Caco-2 (cell line): ENCODE results near the gene SOX6. TPM values are rescaled to one million over a fixed set of nuclear protein-coding genes. Genes with fewer than 3 reads are reported as not detected.
"Not testable (repeated sequence)": the region's sequence is repeated elsewhere in the genome, so short reads cannot be mapped to it uniquely, and the experiment has no call there.

Experiments used
- BruUV-seq: library from RNA; stranded (reverse); fragments of 400-500 nt; replicated peaks from 2 replicates; lab custom pipeline; 2021; lab: Mats Ljungman, UMichigan
- CTCF ChIA-PET: fragments of 300-600 bp; sonication (Branson Sonifier 250); formaldehyde crosslinking; loops from one replicate; lab custom pipeline; 2022; ENCODE audit warnings: antibody characterized with exemption; lab: Charles Lee
- POLR2A ChIA-PET: fragments of 300-600 bp; sonication (Branson Sonifier 250); formaldehyde crosslinking; loops from one replicate; lab custom pipeline; 2022; ENCODE audit warnings: antibody characterized with exemption; lab: Charles Lee
- DNase-seq, 2 experiments: peaks; one replicate each; pipeline versions ENCODE4 v3.0.0 to v3.0.0-alpha.2; 2020 to 2022
- H3K27me3 ChIP-seq: replicated peaks from 2 replicates; pipeline ENCODE4 v1.6.0; 2011; ENCODE audit warnings: low read length; ENCODE audit not compliant: control insufficient read depth, insufficient read depth
- H3K36me3 ChIP-seq: 2 replicates; pipeline ENCODE4 v1.5.1; 2011; ENCODE audit warnings: low read length; ENCODE audit not compliant: control insufficient read depth, insufficient read depth
- H3K4me1 ChIP-seq: fragments of 250-450 bp; sonication (Bioruptor Pico); 2 replicates; pipeline ENCODE4 v1.5.1; 2020; ENCODE audit warnings: mild to moderate bottlenecking
- H3K4me3 ChIP-seq: 2 replicates; pipeline ENCODE4 v1.5.1; 2011; ENCODE audit warnings: low read depth, mild to moderate bottlenecking, control low read depth, low read length
- H3K9me3 ChIP-seq: fragments of 250-450 bp; sonication (Bioruptor Pico); 2 replicates; pipeline ENCODE4 v1.5.1; 2020; ENCODE audit warnings: mild to moderate bottlenecking, moderate library complexity
- H3K27ac Mint-ChIP-seq: one replicate; pipeline ENCODE4 v1.8.0; 2022; ENCODE audit warnings: mixed read lengths; ENCODE audit not compliant: unreplicated experiment
- H3K27me3 Mint-ChIP-seq: one replicate; pipeline ENCODE4 v1.8.0; 2022; ENCODE audit warnings: mixed read lengths; ENCODE audit not compliant: insufficient read depth, unreplicated experiment
- H3K36me3 Mint-ChIP-seq: one replicate; pipeline ENCODE4 v1.8.0; 2022; ENCODE audit warnings: mild to moderate bottlenecking, mixed read lengths; ENCODE audit not compliant: insufficient read depth, unreplicated experiment
- H3K4me1 Mint-ChIP-seq: one replicate; pipeline ENCODE4 v1.8.0; 2022; ENCODE audit warnings: low read depth, mixed read lengths; ENCODE audit not compliant: unreplicated experiment
- H3K4me3 Mint-ChIP-seq: one replicate; pipeline ENCODE4 v1.8.0; 2022; ENCODE audit warnings: mild to moderate bottlenecking, moderate library complexity, mixed read lengths; ENCODE audit not compliant: unreplicated experiment
- H3K9me3 Mint-ChIP-seq: one replicate; pipeline ENCODE4 v1.8.0; 2022; ENCODE audit warnings: mixed read lengths; ENCODE audit not compliant: unreplicated experiment
- intact Hi-C: fragments of 100-400 bp; cut with micrococcal nuclease; formaldehyde crosslinking; loops from one replicate; pipeline ENCODE4 v1.10.0; 2022; ENCODE audit not compliant: unreplicated experiment
- total RNA-seq: library from RNA; stranded (reverse); gene quantifications from 2 replicates; pipeline ENCODE4 v1.2.3, GENCODE V29; 2022
- TF ChIP-seq, protein P1 (sequence below), 2 experiments: fragments of 200-600 bp in 1 of 2; IDR thresholded peaks; 1 replicate in 1 of 2; 2 replicates in 1 of 2; pipeline versions ENCODE4 v1.5.1 to v1.8.0; 2011 to 2022; ENCODE audit warnings: antibody characterized with exemption in 1 of 2, control low read depth in 1 of 2, inconsistent platforms in 1 of 2, low read depth in 1 of 2, low read length in 1 of 2, mild to moderate bottlenecking in 1 of 2, moderate library complexity in 1 of 2; ENCODE audit not compliant: insufficient read depth in 1 of 2, severe bottlenecking in 1 of 2, unreplicated experiment in 1 of 2

The SOX6 gene
- total RNA-seq, 1 experiment from 2014 or later: 10.8 TPM

GRCh38 chr11:15927196-15927863 lies 429.0 kb downstream of the SOX6 start:
- no peaks in the 10 kb centered on the region for H3K27me3 Mint-ChIP-seq
- no peaks in the 10 kb centered on the region for H3K36me3 Mint-ChIP-seq
- no TSS peak for BruUV-seq
- H3K4me1 Mint-ChIP-seq: no peaks in the 10 kb centered on the region
- DNase-seq: no peak
- no peaks in the 10 kb centered on the region for H3K4me1 ChIP-seq
- no peak overlapping the region for H3K27ac Mint-ChIP-seq
- ChIA-PET CTCF (no interaction called here), POLR2A (no interaction called here)
- no peak overlapping the region for H3K4me3 ChIP-seq
- no peaks in the 10 kb centered on the region for H3K9me3 ChIP-seq
- H3K9me3 Mint-ChIP-seq: peaks cover 13% of the 10 kb centered on the region
- TF ChIP-seq, protein P1, sequence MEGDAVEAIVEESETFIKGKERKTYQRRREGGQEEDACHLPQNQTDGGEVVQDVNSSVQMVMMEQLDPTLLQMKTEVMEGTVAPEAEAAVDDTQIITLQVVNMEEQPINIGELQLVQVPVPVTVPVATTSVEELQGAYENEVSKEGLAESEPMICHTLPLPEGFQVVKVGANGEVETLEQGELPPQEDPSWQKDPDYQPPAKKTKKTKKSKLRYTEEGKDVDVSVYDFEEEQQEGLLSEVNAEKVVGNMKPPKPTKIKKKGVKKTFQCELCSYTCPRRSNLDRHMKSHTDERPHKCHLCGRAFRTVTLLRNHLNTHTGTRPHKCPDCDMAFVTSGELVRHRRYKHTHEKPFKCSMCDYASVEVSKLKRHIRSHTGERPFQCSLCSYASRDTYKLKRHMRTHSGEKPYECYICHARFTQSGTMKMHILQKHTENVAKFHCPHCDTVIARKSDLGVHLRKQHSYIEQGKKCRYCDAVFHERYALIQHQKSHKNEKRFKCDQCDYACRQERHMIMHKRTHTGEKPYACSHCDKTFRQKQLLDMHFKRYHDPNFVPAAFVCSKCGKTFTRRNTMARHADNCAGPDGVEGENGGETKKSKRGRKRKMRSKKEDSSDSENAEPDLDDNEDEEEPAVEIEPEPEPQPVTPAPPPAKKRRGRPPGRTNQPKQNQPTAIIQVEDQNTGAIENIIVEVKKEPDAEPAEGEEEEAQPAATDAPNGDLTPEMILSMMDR (IDR thresholded peaks at IDR 0.05; ENCODE audit: insufficient read depth in 1 of 2, low read depth in 1 of 2, low read length in 1 of 2, severe bottlenecking in 1 of 2, unreplicated experiment in 1 of 2): no peak
- no peak overlapping the region for H3K4me3 Mint-ChIP-seq
- intact Hi-C loops: loop anchor here (5.0 kb wide), 1 partner anchor 275 kb away; no protein-coding TSS in a partner anchor
- H3K27me3 ChIP-seq: no peaks in the 10 kb centered on the region
- H3K36me3 ChIP-seq: no peaks in the 10 kb centered on the region

DNA sequence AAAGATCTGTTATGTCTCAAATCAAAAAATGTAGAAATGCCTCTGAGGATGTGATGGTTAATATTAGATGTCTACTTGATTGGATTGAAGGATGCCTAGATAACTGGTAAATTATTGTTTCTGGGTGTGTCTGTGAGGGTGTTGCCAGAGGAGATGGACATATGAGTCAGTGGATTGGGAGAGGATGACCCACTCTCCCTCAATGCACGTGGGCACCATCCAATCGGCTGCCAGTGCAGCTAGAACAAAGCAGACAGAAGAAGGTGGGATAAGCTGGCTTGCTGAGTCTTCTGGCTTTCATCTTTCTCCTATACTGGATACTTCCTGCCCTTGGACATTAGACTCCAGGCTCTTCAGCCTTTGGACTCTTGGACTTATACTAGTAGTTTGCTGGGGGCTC lies 430.3 kb downstream of the SOX6 start:
- no TSS peak for BruUV-seq
- H3K9me3 ChIP-seq: no peaks in the 10 kb centered on the region
- intact Hi-C loops: loop anchor here (5.0 kb wide), 1 partner anchor 274 kb away; no protein-coding TSS in a partner anchor
- Mint-ChIP-seq H3K36me3 (no peaks in the 10 kb centered on the region), H3K4me3 (no peak overlapping the region), H3K4me1 (no peaks in the 10 kb centered on the region), H3K27me3 (no peaks in the 10 kb centered on the region), H3K27ac (no peak overlapping the region), H3K9me3 (peaks cover 4% of the 10 kb centered on the region)
- TF ChIP-seq, protein P1 (IDR thresholded peaks at IDR 0.05; ENCODE audit: insufficient read depth in 1 of 2, low read depth in 1 of 2, low read length in 1 of 2, severe bottlenecking in 1 of 2, unreplicated experiment in 1 of 2): no peak
- H3K4me1 ChIP-seq: no peaks in the 10 kb centered on the region
- H3K36me3 ChIP-seq: no peaks in the 10 kb centered on the region
- H3K27me3 ChIP-seq: no peaks in the 10 kb centered on the region
- ChIA-PET POLR2A (no interaction called here), CTCF (no interaction called here)
- DNase-seq: no peak
- no peak overlapping the region for H3K4me3 ChIP-seq

DNA sequence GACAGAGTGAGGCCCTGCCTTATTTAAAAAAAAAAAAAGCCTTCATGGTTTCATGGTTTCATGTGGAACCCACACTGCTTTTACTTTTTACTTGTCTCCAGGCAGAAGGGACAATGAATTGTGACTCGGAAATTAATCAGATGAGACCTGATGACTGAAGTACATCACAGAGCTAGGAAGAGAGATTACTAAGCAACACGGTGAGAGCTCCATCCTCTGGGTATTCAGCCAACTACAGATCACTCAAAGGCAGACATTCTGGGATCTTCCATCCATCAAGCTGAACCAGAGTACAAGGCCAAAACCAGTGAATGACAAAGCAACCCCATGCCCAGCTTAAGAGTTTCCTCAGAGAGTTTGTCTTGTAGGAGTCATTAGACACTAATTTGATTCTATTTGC lies 433.2 kb downstream of the SOX6 start:
- no peaks in the 10 kb centered on the region for H3K4me1 ChIP-seq
- H3K4me3 Mint-ChIP-seq: no peak overlapping the region
- no peaks in the 10 kb centered on the region for H3K4me1 Mint-ChIP-seq
- BruUV-seq: no TSS peak
- no peak overlapping the region for H3K27ac Mint-ChIP-seq
- ChIA-PET CTCF (interaction anchor here (0.7 to 2.1 kb wide), 5 partner anchors 9 to 691 kb away, joined by 3 to 13 read pairs (median 6); no protein-coding TSS in a partner anchor), POLR2A (no interaction called here)
- no peaks in the 10 kb centered on the region for H3K27me3 Mint-ChIP-seq
- H3K9me3 Mint-ChIP-seq: no peaks in the 10 kb centered on the region
- intact Hi-C loops: no loop called here
- TF ChIP-seq, protein P1 (IDR thresholded peaks at IDR 0.05; ENCODE audit: insufficient read depth in 1 of 2, low read depth in 1 of 2, low read length in 1 of 2, severe bottlenecking in 1 of 2, unreplicated experiment in 1 of 2): peak in 1 of 2 experiments; percentile 4
- H3K27me3 ChIP-seq: no peaks in the 10 kb centered on the region
- H3K4me3 ChIP-seq: no peak overlapping the region
- DNase-seq: no peak
- H3K36me3 Mint-ChIP-seq: no peaks in the 10 kb centered on the region
- H3K36me3 ChIP-seq: no peaks in the 10 kb centered on the region
- no peaks in the 10 kb centered on the region for H3K9me3 ChIP-seq

- BruUV-seq, H3K4me1 ChIP-seq, H3K27ac Mint-ChIP-seq, H3K9me3 ChIP-seq, H3K36me3 ChIP-seq, POLR2A ChIA-PET, H3K36me3 Mint-ChIP-seq, H3K27me3 Mint-ChIP-seq, H3K27me3 ChIP-seq, H3K4me3 Mint-ChIP-seq, H3K4me3 ChIP-seq, H3K9me3 Mint-ChIP-seq, H3K4me1 Mint-ChIP-seq, intact Hi-C loops, DNase-seq: not testable (repeated sequence)
- CTCF ChIA-PET: interaction anchor here (0.7 to 2.1 kb wide), 4 partner anchors 71 to 691 kb away, joined by 3 to 13 read pairs (median 6); no protein-coding TSS in a partner anchor
These were observed 433.6 kb downstream of the SOX6 start for GRCh38 chr11:15922745-15923144.
